Myocyte (in vitro differentiated cells): ENCODE measurements around the gene SSBP4. TPM values are rescaled to one million over a fixed set of nuclear protein-coding genes. Genes with fewer than 3 reads are reported as not detected.
"Not testable (repeated sequence)": the region's sequence is repeated elsewhere in the genome, so short reads cannot be mapped to it uniquely, and the experiment has no call there.

Experiments
- DNase-seq: peaks from one replicate; pipeline ENCODE4 v3.0.0-alpha.2; 2012; ENCODE audit warnings: low read depth
- total RNA-seq: library from RNA; depleted of rRNA; stranded (reverse); fragments of >200 nt; gene quantifications from 2 replicates; pipeline ENCODE4 v1.2.3, GENCODE V29; 2014

The SSBP4 gene
- total RNA-seq, 1 donor from 2014 or later = 134 TPM

- no peak for DNase-seq
Measured at GRCh38 chr19:18392926-18393325, 26.3 kb upstream of the SSBP4 start.

- no peak for DNase-seq
Measured at GRCh38 chr19:18393836-18394235, 25.4 kb upstream of the SSBP4 start.

- DNase-seq = no peak
Measured at GRCh38 chr19:18396471-18397241, 22.5 kb upstream of the SSBP4 start.

GRCh38 chr19:18397242-18398202 is 21.7 kb upstream of the SSBP4 start, which contains the start of gene LRRC25:
Gene LRRC25, minus strand, starts transcription at chr19:18397622. Its CDS starts 659 bp downstream, at chr19:18396963.
- DNase-seq = no peak

- DNase-seq = no peak
Measured at GRCh38 chr19:18399008-18399407, 20.2 kb upstream of the SSBP4 start.

- DNase-seq = peak; percentile 53
Measured at GRCh38 chr19:18401580-18402112, 17.6 kb upstream of the SSBP4 start.

GRCh38 chr19:18402455-18403248 is 16.5 kb upstream of the SSBP4 start:
- DNase-seq = not testable (repeated sequence)

GRCh38 chr19:18405754-18406153 is 13.4 kb upstream of the SSBP4 start:
- DNase-seq = not testable (repeated sequence)

GRCh38 chr19:18406749-18407148 is 12.4 kb upstream of the SSBP4 start:
- DNase-seq = no peak

- peak; percentile 44 for DNase-seq
Measured at GRCh38 chr19:18408053-18408476, 11.1 kb upstream of the SSBP4 start.

GRCh38 chr19:18412610-18413239 is 6.5 kb upstream of the SSBP4 start:
- DNase-seq = no peak

- peak; percentile 57 for DNase-seq
Measured at GRCh38 chr19:18414504-18415177, 4.6 kb upstream of the SSBP4 start.

- no peak for DNase-seq
Measured at GRCh38 chr19:18415178-18415867, 3.9 kb upstream of the SSBP4 start.

GRCh38 chr19:18416778-18417249 is 2.4 kb upstream of the SSBP4 start:
- peak; percentile 71 for DNase-seq

GRCh38 chr19:18417250-18418028 is 1.8 kb upstream of the SSBP4 start:
- DNase-seq = peak; percentile 44

GRCh38 chr19:18418029-18418482 is 1.1 kb upstream of the SSBP4 start:
- no peak for DNase-seq

- DNase-seq = no peak
Measured at GRCh38 chr19:18418483-18419194, 559 bp upstream of the SSBP4 start.
